HG02852 (cell line): ENCODE data around the gene SPOCK2.
"Not testable (repeated sequence)": the region's sequence is repeated elsewhere in the genome, so short reads cannot be mapped to it uniquely, and the experiment has no call there.

ENCODE experiments used
- ATAC-seq: cut with Tn5 transposase; IDR thresholded peaks from one replicate; pipeline ENCODE4 v1.9.1; 2021; ENCODE audit warnings: mild to moderate bottlenecking, moderate library complexity; ENCODE audit not compliant: unreplicated experiment

Gene SPOCK2

DNA sequence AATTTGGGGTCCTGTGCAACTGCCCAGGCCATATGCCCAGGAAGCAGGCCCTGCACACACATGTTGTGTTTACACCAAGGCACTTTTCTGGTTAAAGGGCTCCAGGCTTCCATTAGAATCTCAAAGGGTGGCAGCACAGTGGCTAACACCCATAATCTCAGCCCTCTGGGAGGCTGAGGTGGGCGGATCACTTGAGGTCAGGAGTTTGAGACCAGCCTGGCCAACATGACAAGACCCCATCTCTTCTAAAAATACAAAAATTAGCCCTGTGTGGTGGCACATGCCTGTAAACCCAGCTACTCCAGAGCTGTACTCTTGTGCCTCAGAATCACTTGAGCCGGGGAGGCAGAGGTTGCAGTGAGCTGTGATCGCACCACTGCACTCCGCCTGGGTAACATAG is 53.6 kb downstream of the SPOCK2 start:
- no peak for ATAC-seq

DNA sequence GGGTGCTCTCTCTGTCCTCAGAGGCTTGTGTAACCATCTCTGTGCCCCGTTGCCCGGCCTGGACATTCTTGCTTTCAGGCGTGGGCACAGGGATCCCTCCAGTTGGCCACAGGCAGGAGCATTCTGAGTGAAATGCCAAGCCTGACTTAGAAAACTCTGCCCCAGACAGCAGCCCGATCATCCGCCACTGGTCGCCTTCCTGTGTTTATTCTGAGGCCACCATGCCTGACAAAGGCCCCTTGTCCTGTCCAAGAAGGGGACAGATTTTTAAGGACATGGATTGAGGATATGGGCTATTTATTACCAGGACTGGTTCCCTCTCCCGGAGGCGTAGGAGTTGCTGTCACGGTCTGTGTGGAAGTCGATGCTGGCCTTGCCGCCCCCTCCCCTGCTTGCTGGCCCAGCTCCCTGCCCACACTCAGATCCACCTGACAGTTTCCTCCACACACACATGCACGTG is 54.3 kb downstream of the SPOCK2 start:
- ATAC-seq, result no peak

GRCh38 chr10:72032409-72033162 is 55.8 kb downstream of the SPOCK2 start:
- ATAC-seq, result not testable (repeated sequence)

- ATAC-seq, result no peak
Observed at GRCh38 chr10:72031706-72032105, 56.6 kb downstream of the SPOCK2 start.

- ATAC-seq, result no peak
Observed at GRCh38 chr10:72030762-72031543, 57.4 kb downstream of the SPOCK2 start.

DNA sequence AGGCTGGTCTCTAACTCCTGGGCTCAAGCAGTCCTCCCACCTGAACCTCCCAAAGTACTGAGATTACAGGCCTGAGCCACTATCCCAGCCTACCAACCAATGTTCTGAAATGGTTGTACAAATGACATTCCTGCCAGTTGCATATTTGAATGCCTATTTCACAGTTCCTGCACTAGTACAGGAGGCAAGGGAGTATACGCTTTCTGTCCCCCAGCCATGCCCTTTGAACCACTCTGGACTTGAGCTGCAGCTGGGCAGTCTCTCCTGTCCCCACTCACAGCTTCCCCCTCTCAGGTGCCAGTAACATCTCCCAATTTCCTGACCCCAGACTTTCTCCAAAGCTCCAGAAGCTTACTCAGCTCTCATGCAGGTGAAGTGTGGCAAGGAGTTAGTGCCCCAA is 58.9 kb downstream of the SPOCK2 start:
- no peak for ATAC-seq

- no peak for ATAC-seq
Observed at GRCh38 chr10:72027498-72027897, 60.9 kb downstream of the SPOCK2 start.

DNA sequence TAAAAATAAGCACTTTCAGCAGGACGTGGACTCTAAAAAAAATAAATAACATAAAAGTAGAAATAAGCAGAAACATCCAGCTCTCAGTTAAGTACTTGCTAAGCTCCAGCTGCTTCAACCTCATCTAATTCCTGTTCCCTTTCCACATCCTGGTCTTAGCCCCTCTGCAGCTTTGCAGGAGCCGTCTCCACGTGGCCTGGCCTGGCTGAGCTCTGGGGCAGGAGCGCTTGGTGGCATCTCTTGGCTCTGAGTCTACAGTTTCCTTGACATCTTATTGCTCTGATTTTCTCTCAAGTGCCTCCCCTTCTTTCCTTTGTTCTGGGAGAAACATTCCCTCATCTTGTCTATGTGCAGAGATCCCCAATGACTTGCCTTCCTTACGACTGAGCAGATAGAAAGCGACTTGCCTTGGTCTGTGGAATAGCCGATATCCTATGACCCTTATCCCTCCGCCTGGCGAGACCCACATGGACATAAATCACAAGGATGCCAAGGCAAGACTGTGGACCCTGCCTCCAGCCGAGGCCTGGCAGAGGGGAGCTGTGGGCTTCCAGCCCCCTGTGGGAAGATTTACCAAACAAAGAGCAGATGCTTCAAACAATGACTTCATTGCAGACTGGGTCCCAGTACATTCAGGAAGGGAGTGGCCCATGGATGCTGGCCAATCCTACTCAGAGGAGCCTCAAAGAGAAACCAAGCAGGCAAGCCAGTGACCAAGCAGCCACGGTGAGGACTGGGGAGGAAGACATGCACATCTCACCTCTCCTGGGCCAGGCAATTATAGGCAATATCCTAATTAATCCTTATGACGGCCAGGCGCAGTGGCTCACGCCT is 61.9 kb downstream of the SPOCK2 start:
- no peak for ATAC-seq

GRCh38 chr10:72025832-72026231 is 62.5 kb downstream of the SPOCK2 start:
- no peak for ATAC-seq

DNA sequence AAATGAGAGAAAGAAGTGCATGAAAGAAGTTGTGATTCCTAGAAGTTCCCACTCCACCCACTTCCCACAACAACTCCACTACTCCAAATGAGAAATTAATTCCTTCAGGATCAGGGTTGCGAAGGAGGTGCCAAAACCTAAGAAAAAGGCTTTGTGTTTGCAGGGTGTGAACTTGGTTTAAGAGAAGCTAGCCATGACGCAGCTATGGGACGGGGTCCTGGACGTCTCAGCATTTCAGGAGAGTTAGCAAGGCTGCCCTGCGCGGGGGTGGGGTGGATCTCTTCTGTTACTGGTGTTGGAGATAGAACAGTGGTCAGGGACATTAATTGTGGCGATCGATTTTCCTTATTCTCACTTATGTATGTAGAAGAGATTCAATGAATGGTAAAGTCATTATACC is 63.0 kb downstream of the SPOCK2 start:
- ATAC-seq, result no peak

DNA sequence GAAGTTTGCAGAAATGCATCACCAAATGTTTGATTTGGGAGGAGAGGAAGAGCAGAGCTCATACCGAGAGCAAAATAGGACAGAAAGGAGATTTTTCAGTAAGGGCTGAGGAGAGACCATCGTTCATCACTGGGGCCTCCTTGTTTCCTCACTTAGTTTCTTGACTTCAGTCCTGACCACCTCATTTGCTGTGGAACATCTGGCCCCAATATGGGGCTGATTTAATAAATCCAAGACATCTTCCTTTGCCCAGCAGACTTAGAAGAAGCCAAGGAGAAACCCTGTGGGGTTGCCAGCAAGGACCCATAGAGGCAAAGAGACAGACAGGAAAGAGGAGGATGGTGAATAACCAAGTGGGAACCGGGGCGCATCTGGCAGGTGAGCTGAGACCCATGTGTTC is 63.8 kb downstream of the SPOCK2 start:
- no peak for ATAC-seq

GRCh38 chr10:72022228-72022627 is 66.1 kb downstream of the SPOCK2 start:
- ATAC-seq, result no peak

- ATAC-seq, result no peak
Observed at GRCh38 chr10:72020914-72021809, 67.2 kb downstream of the SPOCK2 start.

- ATAC-seq, result no peak
Observed at GRCh38 chr10:72019085-72019876, 69.1 kb downstream of the SPOCK2 start.

- ATAC-seq, result no peak
Observed at GRCh38 chr10:72016608-72017300, 71.6 kb downstream of the SPOCK2 start.

DNA sequence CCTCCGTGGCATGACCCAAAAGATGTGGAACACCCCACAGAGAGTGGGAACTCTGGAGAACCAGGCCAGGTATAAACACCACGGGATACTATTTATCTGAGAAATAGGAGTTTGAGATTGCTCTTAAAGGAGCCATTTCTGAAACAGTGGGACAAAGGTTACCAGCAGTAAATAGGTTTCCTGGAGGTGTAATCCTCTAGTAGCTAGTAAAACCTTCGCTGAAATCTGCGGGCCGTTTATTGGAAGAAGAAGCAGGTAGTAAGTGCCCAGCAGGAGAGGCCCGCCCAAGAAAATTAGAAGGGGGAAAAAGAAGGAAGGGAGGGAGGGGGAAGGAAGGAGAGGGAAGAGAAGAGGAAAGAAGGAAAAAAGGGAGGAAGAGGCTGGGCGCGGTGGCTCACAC is 72.5 kb downstream of the SPOCK2 start:
- ATAC-seq, result no peak

DNA sequence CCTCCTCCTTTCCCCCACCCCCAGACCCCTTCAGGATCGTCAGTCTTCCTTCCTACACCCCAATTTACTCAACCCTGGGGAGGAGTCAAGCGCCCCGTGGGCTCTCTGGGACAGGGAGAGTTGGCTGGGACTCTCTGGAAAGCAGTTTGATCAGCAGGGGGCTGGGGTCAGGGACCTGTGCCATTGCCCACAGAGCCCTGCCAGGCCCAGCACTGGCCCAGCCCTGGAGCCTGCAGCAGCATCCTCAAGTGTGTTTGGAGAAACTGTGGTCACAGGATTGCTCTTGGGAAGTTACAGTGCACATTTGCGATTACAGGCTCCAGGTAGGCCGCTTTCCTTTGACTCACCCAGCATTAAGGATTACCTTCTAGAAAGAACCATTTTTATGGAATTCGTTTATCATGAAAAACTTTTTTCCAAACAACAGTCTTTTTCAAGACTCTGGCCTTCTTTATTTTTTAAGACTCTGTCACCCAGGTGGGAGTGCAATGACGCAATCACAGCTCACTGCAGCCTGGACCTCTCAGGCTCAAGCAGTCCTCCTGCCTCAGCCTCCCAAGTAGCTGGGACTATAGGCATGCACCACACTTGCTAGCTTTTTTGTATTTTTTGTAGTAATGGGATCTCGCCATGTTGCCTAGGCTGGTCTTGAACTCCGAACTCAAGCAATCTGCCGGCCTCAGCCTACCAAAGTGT is 73.4 kb downstream of the SPOCK2 start:
- no peak for ATAC-seq

GRCh38 chr10:72014197-72014596 is 74.2 kb downstream of the SPOCK2 start:
- ATAC-seq, result no peak
